NCI-H187 (cell line): ENCODE results near the gene DDAH2.

Experiments
- DNase-seq, 2 experiments: peaks; one replicate each; lab custom pipeline; 2025; lab: John Stamatoyannopoulos, UW

Gene DDAH2

GRCh38 chr6:31730631-31731086 lies 1.6 kb upstream of the DDAH2 start:
- no peak for DNase-seq

- peak in 1 of 2 experiments; percentile 31 for DNase-seq
Measured at GRCh38 chr6:31729979-31730630, 1.0 kb upstream of the DDAH2 start.

GRCh38 chr6:31729515-31729978 lies 448 bp upstream of the DDAH2 start:
- DNase-seq, result peak; percentile 59 to 63

- no peak for DNase-seq
Measured at GRCh38 chr6:31727717-31728671, 1.1 kb downstream of the DDAH2 start.

GRCh38 chr6:31727034-31727716 lies 1.9 kb downstream of the DDAH2 start:
- no peak for DNase-seq

GRCh38 chr6:31725502-31726350 lies 3.4 kb downstream of the DDAH2 start:
- DNase-seq, result no peak

- DNase-seq, result no peak
Measured at GRCh38 chr6:31723980-31724691, 5.0 kb downstream of the DDAH2 start.

- no peak for DNase-seq
Measured at GRCh38 chr6:31723245-31723979, 5.7 kb downstream of the DDAH2 start, which contains the start of gene MPIG6B. Gene MPIG6B, plus strand, starts transcription at chr6:31723373. Its CDS starts 11 bp downstream, at chr6:31723384.

GRCh38 chr6:31722173-31722572 lies 6.9 kb downstream of the DDAH2 start:
- no peak for DNase-seq

- no peak for DNase-seq
Measured at GRCh38 chr6:31721351-31722020, 7.6 kb downstream of the DDAH2 start, which contains the start of gene LY6G6C. Gene LY6G6C, minus strand, starts transcription at chr6:31721746. Its CDS starts 67 bp downstream, at chr6:31721679.

- no peak for DNase-seq
Measured at GRCh38 chr6:31720196-31720770, 8.8 kb downstream of the DDAH2 start.

- DNase-seq, result no peak
Measured at GRCh38 chr6:31719001-31719400, 10.1 kb downstream of the DDAH2 start.

- DNase-seq, result no peak
Measured at GRCh38 chr6:31718265-31718664, 10.8 kb downstream of the DDAH2 start.

- DNase-seq, result no peak
Measured at GRCh38 chr6:31717499-31718222, 11.4 kb downstream of the DDAH2 start.

GRCh38 chr6:31715022-31715958 lies 13.8 kb downstream of the DDAH2 start, which contains the start of gene LY6G6D:
Gene LY6G6D, plus strand, starts transcription at chr6:31715348. Its CDS starts 8 bp downstream, at chr6:31715356.
- DNase-seq, result no peak

- no peak for DNase-seq
Measured at GRCh38 chr6:31713991-31714684, 15.0 kb downstream of the DDAH2 start.
